ES-I3 (cell line): ENCODE measurements around the gene ATP1A3.

ENCODE experiments used
- H3K36me3 ChIP-seq: 2 replicates; pipeline ENCODE4 v1.6.1; 2013; ENCODE audit warnings: mild to moderate bottlenecking, low read length, control low read depth, moderate library complexity; ENCODE audit not compliant: insufficient read depth
- H3K4me1 ChIP-seq: 2 replicates; pipeline ENCODE4 v1.6.1; 2013; ENCODE audit warnings: mild to moderate bottlenecking, control low read depth, low read length; ENCODE audit not compliant: insufficient read depth
- H3K9ac ChIP-seq: 2 replicates; pipeline ENCODE4 v1.6.1; 2013; ENCODE audit warnings: low read depth, mild to moderate bottlenecking, low read length, moderate library complexity
- H3K9me3 ChIP-seq: 2 replicates; pipeline ENCODE4 v1.6.1; 2013; ENCODE audit warnings: mild to moderate bottlenecking, low read length, moderate library complexity; ENCODE audit not compliant: control insufficient read depth, insufficient read depth

The ATP1A3 gene

GRCh38 chr19:41937525-41938468 is 56.2 kb downstream of the ATP1A3 start:
- no peaks in the 10 kb centered on the region; the same call in 1 of the 2 replicates for H3K9me3 ChIP-seq
- H3K36me3 ChIP-seq: no peaks in the 10 kb centered on the region
- H3K9ac ChIP-seq: no peak overlapping the region
- H3K4me1 ChIP-seq: peaks cover 4% of the 10 kb centered on the region; the same call in 1 of the 2 replicates

- H3K4me1 ChIP-seq: peaks cover 5% of the 10 kb centered on the region
- no peaks in the 10 kb centered on the region for H3K36me3 ChIP-seq
- no peaks in the 10 kb centered on the region; the same call in 1 of the 2 replicates for H3K9me3 ChIP-seq
- H3K9ac ChIP-seq: no peak overlapping the region
Observed at GRCh38 chr19:41936961-41937360, 57.1 kb downstream of the ATP1A3 start.

- Histone ChIP-seq H3K4me1 (peaks cover 10% of the 10 kb centered on the region), H3K9ac (no peak overlapping the region), H3K36me3 (no peaks in the 10 kb centered on the region), H3K9me3 (no peaks in the 10 kb centered on the region; the same call in 1 of the 2 replicates)
Observed at GRCh38 chr19:41936416-41936850, 57.6 kb downstream of the ATP1A3 start.

GRCh38 chr19:41935760-41936415 is 58.1 kb downstream of the ATP1A3 start:
- Histone ChIP-seq H3K9ac (no peak overlapping the region), H3K36me3 (no peaks in the 10 kb centered on the region), H3K9me3 (no peaks in the 10 kb centered on the region; the same call in 1 of the 2 replicates), H3K4me1 (peaks cover 11% of the 10 kb centered on the region)

- H3K9ac ChIP-seq: no peak overlapping the region
- H3K36me3 ChIP-seq: no peaks in the 10 kb centered on the region
- H3K9me3 ChIP-seq: no peaks in the 10 kb centered on the region; the same call in 1 of the 2 replicates
- H3K4me1 ChIP-seq: peaks cover 11% of the 10 kb centered on the region
Observed at GRCh38 chr19:41934849-41935374, 59.1 kb downstream of the ATP1A3 start.

- H3K4me1 ChIP-seq: peaks cover 11% of the 10 kb centered on the region
- H3K36me3 ChIP-seq: no peaks in the 10 kb centered on the region
- H3K9ac ChIP-seq: no peak overlapping the region
- no peaks in the 10 kb centered on the region; the same call in 1 of the 2 replicates for H3K9me3 ChIP-seq
Observed at GRCh38 chr19:41933693-41934426, 60.2 kb downstream of the ATP1A3 start.

- Histone ChIP-seq H3K4me1 (peaks cover 11% of the 10 kb centered on the region), H3K9me3 (no peaks in the 10 kb centered on the region; the same call in 1 of the 2 replicates), H3K36me3 (no peaks in the 10 kb centered on the region), H3K9ac (no peak overlapping the region)
Observed at GRCh38 chr19:41932720-41933332, 61.2 kb downstream of the ATP1A3 start.

- Histone ChIP-seq H3K9me3 (no peaks in the 10 kb centered on the region; the same call in 1 of the 2 replicates), H3K9ac (no peak overlapping the region), H3K4me1 (peaks cover 6% of the 10 kb centered on the region), H3K36me3 (no peaks in the 10 kb centered on the region)
Observed at GRCh38 chr19:41932259-41932719, 61.7 kb downstream of the ATP1A3 start.

- Histone ChIP-seq H3K36me3 (no peaks in the 10 kb centered on the region), H3K9me3 (no peaks in the 10 kb centered on the region; the same call in 1 of the 2 replicates), H3K9ac (no peak overlapping the region), H3K4me1 (peaks cover 6% of the 10 kb centered on the region)
Observed at GRCh38 chr19:41930926-41931592, 63.0 kb downstream of the ATP1A3 start.

GRCh38 chr19:41930322-41930722 is 63.7 kb downstream of the ATP1A3 start:
- Histone ChIP-seq H3K9ac (no peak overlapping the region), H3K36me3 (no peaks in the 10 kb centered on the region), H3K9me3 (no peaks in the 10 kb centered on the region; the same call in 1 of the 2 replicates), H3K4me1 (peaks cover 6% of the 10 kb centered on the region)

- peaks cover 6% of the 10 kb centered on the region for H3K4me1 ChIP-seq
- no peaks in the 10 kb centered on the region for H3K36me3 ChIP-seq
- H3K9me3 ChIP-seq: no peaks in the 10 kb centered on the region; the same call in 1 of the 2 replicates
- H3K9ac ChIP-seq: no peak overlapping the region
Observed at GRCh38 chr19:41929536-41930071, 64.4 kb downstream of the ATP1A3 start.

GRCh38 chr19:41928754-41929535 is 65.1 kb downstream of the ATP1A3 start:
- peaks cover 6% of the 10 kb centered on the region for H3K4me1 ChIP-seq
- H3K9me3 ChIP-seq: no peaks in the 10 kb centered on the region
- H3K36me3 ChIP-seq: no peaks in the 10 kb centered on the region
- H3K9ac ChIP-seq: no peak overlapping the region; the same call in 1 of the 2 replicates
